Measurements from ENCODE around the gene SLC6A19.

Gene SLC6A19

DNA sequence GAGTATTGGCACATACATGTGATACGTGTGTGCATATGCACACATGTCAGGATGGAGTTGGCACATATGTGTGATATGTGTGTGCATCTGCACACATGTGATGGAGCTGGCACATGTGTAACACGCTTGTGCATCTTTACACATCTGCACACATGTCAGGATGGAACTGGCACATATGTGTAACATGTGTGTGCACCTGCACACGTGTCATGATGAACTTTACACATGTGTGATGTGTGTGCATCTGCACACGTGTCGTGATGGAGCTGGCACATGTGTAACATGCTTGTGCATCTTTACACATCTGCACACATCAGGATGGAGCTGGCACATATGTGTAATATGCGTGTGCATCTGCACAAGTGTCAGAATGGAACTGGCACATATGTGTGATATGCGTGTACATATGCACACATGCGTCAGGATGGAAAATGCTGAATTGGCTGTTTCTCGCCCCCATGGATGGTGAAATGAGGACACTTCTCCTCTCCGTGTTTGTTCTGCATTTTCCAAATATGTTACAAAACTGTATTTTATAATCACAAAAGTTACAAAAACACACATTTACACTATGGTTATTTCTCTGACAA lies 16.3 kb upstream of the SLC6A19 start:
- TF ChIP-seq, protein P1, sequence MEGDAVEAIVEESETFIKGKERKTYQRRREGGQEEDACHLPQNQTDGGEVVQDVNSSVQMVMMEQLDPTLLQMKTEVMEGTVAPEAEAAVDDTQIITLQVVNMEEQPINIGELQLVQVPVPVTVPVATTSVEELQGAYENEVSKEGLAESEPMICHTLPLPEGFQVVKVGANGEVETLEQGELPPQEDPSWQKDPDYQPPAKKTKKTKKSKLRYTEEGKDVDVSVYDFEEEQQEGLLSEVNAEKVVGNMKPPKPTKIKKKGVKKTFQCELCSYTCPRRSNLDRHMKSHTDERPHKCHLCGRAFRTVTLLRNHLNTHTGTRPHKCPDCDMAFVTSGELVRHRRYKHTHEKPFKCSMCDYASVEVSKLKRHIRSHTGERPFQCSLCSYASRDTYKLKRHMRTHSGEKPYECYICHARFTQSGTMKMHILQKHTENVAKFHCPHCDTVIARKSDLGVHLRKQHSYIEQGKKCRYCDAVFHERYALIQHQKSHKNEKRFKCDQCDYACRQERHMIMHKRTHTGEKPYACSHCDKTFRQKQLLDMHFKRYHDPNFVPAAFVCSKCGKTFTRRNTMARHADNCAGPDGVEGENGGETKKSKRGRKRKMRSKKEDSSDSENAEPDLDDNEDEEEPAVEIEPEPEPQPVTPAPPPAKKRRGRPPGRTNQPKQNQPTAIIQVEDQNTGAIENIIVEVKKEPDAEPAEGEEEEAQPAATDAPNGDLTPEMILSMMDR (IDR thresholded peaks at IDR 0.05; ENCODE audit: low read depth, low read length, missing control alignments): no peak
- DNase-seq (ENCODE audit: low read depth): no peak
- no peak overlapping the region for H3K4me3 ChIP-seq (ENCODE audit: low read depth, low read length)

- H3K4me3 ChIP-seq (ENCODE audit: low read depth, low read length): no peak overlapping the region
- DNase-seq (ENCODE audit: low read depth): no peak
- TF ChIP-seq, protein P1 (IDR thresholded peaks at IDR 0.05; ENCODE audit: low read depth, low read length, missing control alignments): no peak
Measured at GRCh38 chr5:1185629-1186350, 15.6 kb upstream of the SLC6A19 start.

- no peak overlapping the region for H3K4me3 ChIP-seq (ENCODE audit: low read depth, low read length)
- DNase-seq (ENCODE audit: low read depth): no peak
- TF ChIP-seq, protein P1 (IDR thresholded peaks at IDR 0.05; ENCODE audit: low read depth, low read length, missing control alignments): no peak
Measured at GRCh38 chr5:1186351-1187233, 14.8 kb upstream of the SLC6A19 start.

GRCh38 chr5:1187234-1187949 lies 14.0 kb upstream of the SLC6A19 start:
- no peak overlapping the region for H3K4me3 ChIP-seq (ENCODE audit: low read depth, low read length)
- TF ChIP-seq, protein P1 (IDR thresholded peaks at IDR 0.05; ENCODE audit: low read depth, low read length, missing control alignments): no peak
- DNase-seq (ENCODE audit: low read depth): no peak

GRCh38 chr5:1187950-1188334 lies 13.5 kb upstream of the SLC6A19 start:
- no peak for DNase-seq (ENCODE audit: low read depth)
- TF ChIP-seq, protein P1 (IDR thresholded peaks at IDR 0.05; ENCODE audit: low read depth, low read length, missing control alignments): no peak
- no peak overlapping the region for H3K4me3 ChIP-seq (ENCODE audit: low read depth, low read length)

DNA sequence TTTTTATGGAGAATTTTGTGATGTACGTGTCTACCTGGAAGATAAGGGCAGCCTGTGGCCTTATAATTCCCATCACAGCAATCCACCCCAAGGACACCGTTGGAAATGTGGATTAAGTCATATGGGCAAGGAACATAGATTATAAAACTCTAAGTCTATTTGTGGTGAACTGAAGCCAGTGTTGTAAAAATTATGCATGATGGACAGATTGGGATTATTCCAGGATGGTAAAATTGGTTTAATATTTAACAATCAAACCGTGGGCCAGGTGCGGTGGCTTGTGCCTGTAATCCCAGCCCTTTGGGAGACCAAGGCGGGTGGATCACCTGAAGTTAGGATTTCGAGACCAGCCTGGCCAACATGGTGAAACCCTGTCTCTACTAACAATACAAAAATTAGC lies 12.9 kb upstream of the SLC6A19 start:
- no peak overlapping the region for H3K4me3 ChIP-seq (ENCODE audit: low read depth, low read length)
- no peak for DNase-seq (ENCODE audit: low read depth)
- TF ChIP-seq, protein P1 (IDR thresholded peaks at IDR 0.05; ENCODE audit: low read depth, low read length, missing control alignments): no peak
